ENCODE data around the gene ATP2B2.

- no peak for TF ChIP-seq POLR2A (IDR thresholded peaks at IDR 0.05; ENCODE audit: low read depth, low read length)
- TF ChIP-seq CBX5 (IDR thresholded peaks at IDR 0.05; ENCODE audit: low read depth) = no peak
These were observed 185.6 kb downstream of the ATP2B2 start for GRCh38 chr3:10319804-10320203.
